Muscle of leg (tissue), 11 donors: Measurements from ENCODE around the gene KIAA2012. TPM values are rescaled to one million over a fixed set of nuclear protein-coding genes. Genes with fewer than 3 reads are reported as not detected.

ENCODE experiments used
- DNase-seq: peaks from one replicate; pipeline ENCODE4 v3.0.0; 2013
- H3K27ac ChIP-seq: one replicate; pipeline ENCODE4 v1.5.1; 2013; ENCODE audit warnings: mild to moderate bottlenecking, low read length, control low read depth
- H3K27me3 ChIP-seq: one replicate; pipeline ENCODE4 v1.6.1; 2013; ENCODE audit warnings: low read length; ENCODE audit not compliant: control insufficient read depth, insufficient read depth
- H3K36me3 ChIP-seq: one replicate; pipeline ENCODE4 v1.6.1; 2013; ENCODE audit warnings: low read length; ENCODE audit not compliant: control insufficient read depth, insufficient read depth
- H3K4me1 ChIP-seq: one replicate; pipeline ENCODE4 v1.6.1; 2013; ENCODE audit warnings: low read length; ENCODE audit not compliant: control insufficient read depth, insufficient read depth
- H3K4me3 ChIP-seq: one replicate; pipeline ENCODE4 v1.5.1; 2013; ENCODE audit warnings: low read length, control low read depth
- H3K9me3 ChIP-seq: replicated peaks from 2 replicates; pipeline ENCODE4 v1.6.1; 2013; ENCODE audit warnings: low read depth, low read length; ENCODE audit not compliant: control insufficient read depth
- WGBS: methylation state at CpG from one replicate; pipeline ENCODE4 v1.1.5; 2013; ENCODE audit warnings: missing lambda C conversion rate; ENCODE audit not compliant: insufficient coverage; 5-methylcytosine and 5-hydroxymethylcytosine counted together
- polyA plus RNA-seq, 8 donors: library from polyadenylated mRNA; unstranded; fragments of 120-200 nt; gene quantifications; one replicate each; pipeline versions ENCODE4 v1.2.1 to v1.2.3, GENCODE V29; 2013; ENCODE audit warnings: inconsistent platforms in 1 of 8, low replicate concordance in 1 of 8; ENCODE audit not compliant: insufficient read length in 8 of 8, insufficient read depth in 1 of 8
- total RNA-seq: library from RNA; stranded (reverse); fragments of 120-200 nt; gene quantifications from one replicate; pipeline ENCODE4 v1.2.4, GENCODE V29; 2013

The KIAA2012 gene
- total and polyA plus RNA-seq, 9 donors = 0.14 to 0.75 (median 0.22) TPM

GRCh38 chr2:202157211-202157990 is 84.3 kb downstream of the KIAA2012 start:
- Histone ChIP-seq H3K9me3 (no peaks in the 10 kb centered on the region), H3K27ac (no peak overlapping the region), H3K36me3 (no peaks in the 10 kb centered on the region), H3K4me3 (no peak overlapping the region), H3K27me3 (no peaks in the 10 kb centered on the region), H3K4me1 (peaks cover 2% of the 10 kb centered on the region)
- DNase-seq = no peak
- WGBS = 75% methylated on average over 1 of the region's 4 CpGs

- DNase-seq = peak; percentile 54
- Histone ChIP-seq H3K4me3 (no peak overlapping the region), H3K27ac (no peak overlapping the region), H3K27me3 (no peaks in the 10 kb centered on the region), H3K36me3 (no peaks in the 10 kb centered on the region), H3K9me3 (no peaks in the 10 kb centered on the region), H3K4me1 (peaks cover 2% of the 10 kb centered on the region)
- WGBS = 30% methylated on average over 4 of the region's 5 CpGs
These were observed 85.7 kb downstream of the KIAA2012 start for GRCh38 chr2:202158796-202159195.

- no peaks in the 10 kb centered on the region for H3K36me3 ChIP-seq
- H3K27ac ChIP-seq = no peak overlapping the region
- H3K9me3 ChIP-seq = no peaks in the 10 kb centered on the region
- no peak overlapping the region for H3K4me3 ChIP-seq
- DNase-seq = no peak
- H3K4me1 ChIP-seq = no peaks in the 10 kb centered on the region
- H3K27me3 ChIP-seq = no peaks in the 10 kb centered on the region
- WGBS = 52% methylated on average over 6 of the region's 8 CpGs
These were observed 88.2 kb downstream of the KIAA2012 start for GRCh38 chr2:202161151-202161835.

- no peaks in the 10 kb centered on the region for H3K9me3 ChIP-seq
- no peaks in the 10 kb centered on the region for H3K4me1 ChIP-seq
- no peaks in the 10 kb centered on the region for H3K27me3 ChIP-seq
- H3K4me3 ChIP-seq = no peak overlapping the region
- WGBS = 72% methylated on average over 3 of the region's 3 CpGs
- H3K27ac ChIP-seq = no peak overlapping the region
- no peaks in the 10 kb centered on the region for H3K36me3 ChIP-seq
- DNase-seq = no peak
These were observed 91.4 kb downstream of the KIAA2012 start for GRCh38 chr2:202164411-202164810.

- H3K27ac ChIP-seq = no peak overlapping the region
- H3K36me3 ChIP-seq = no peaks in the 10 kb centered on the region
- WGBS = 79% methylated on average over 4 of the region's 5 CpGs
- no peak overlapping the region for H3K4me3 ChIP-seq
- peaks cover 4% of the 10 kb centered on the region for H3K27me3 ChIP-seq
- H3K9me3 ChIP-seq = no peaks in the 10 kb centered on the region
- no peak for DNase-seq
- no peaks in the 10 kb centered on the region for H3K4me1 ChIP-seq
These were observed 92.2 kb downstream of the KIAA2012 start for GRCh38 chr2:202165208-202165607.

GRCh38 chr2:202165945-202166344 is 92.9 kb downstream of the KIAA2012 start:
- WGBS = no CpG with 5 or more reads among the region's 1 CpG
- Histone ChIP-seq H3K4me1 (no peaks in the 10 kb centered on the region), H3K9me3 (no peaks in the 10 kb centered on the region), H3K27ac (no peak overlapping the region), H3K4me3 (no peak overlapping the region), H3K36me3 (no peaks in the 10 kb centered on the region), H3K27me3 (peaks cover 8% of the 10 kb centered on the region)
- no peak for DNase-seq

- Histone ChIP-seq H3K4me3 (no peak overlapping the region), H3K27me3 (peaks cover 12% of the 10 kb centered on the region), H3K9me3 (no peaks in the 10 kb centered on the region), H3K27ac (no peak overlapping the region), H3K4me1 (peaks cover 6% of the 10 kb centered on the region), H3K36me3 (no peaks in the 10 kb centered on the region)
- DNase-seq = no peak
These were observed 96.1 kb downstream of the KIAA2012 start for GRCh38 chr2:202169131-202169530.

- 62% methylated on average over 7 of the region's 8 CpGs for WGBS
- no peaks in the 10 kb centered on the region for H3K9me3 ChIP-seq
- H3K27me3 ChIP-seq = peaks cover 12% of the 10 kb centered on the region
- no peak overlapping the region for H3K27ac ChIP-seq
- no peak for DNase-seq
- no peaks in the 10 kb centered on the region for H3K36me3 ChIP-seq
- no peak overlapping the region for H3K4me3 ChIP-seq
- H3K4me1 ChIP-seq = peaks cover 6% of the 10 kb centered on the region
These were observed 96.9 kb downstream of the KIAA2012 start for GRCh38 chr2:202169832-202170424.

- peaks cover 6% of the 10 kb centered on the region for H3K4me1 ChIP-seq
- no peak overlapping the region for H3K27ac ChIP-seq
- 3% methylated on average over 26 of the region's 32 CpGs for WGBS
- H3K27me3 ChIP-seq = peaks cover 12% of the 10 kb centered on the region
- H3K9me3 ChIP-seq = no peaks in the 10 kb centered on the region
- no peaks in the 10 kb centered on the region for H3K36me3 ChIP-seq
- no peak overlapping the region for H3K4me3 ChIP-seq
- no peak for DNase-seq
These were observed 98.3 kb downstream of the KIAA2012 start for GRCh38 chr2:202171241-202171825.
